NCI-H1105 treated with DMSO at 0.1 percent for 48 hours (cell line): ENCODE results near the gene THADA.
"Not testable (repeated sequence)": the region's sequence is repeated elsewhere in the genome, so short reads cannot be mapped to it uniquely, and the experiment has no call there.

Source experiments
- DNase-seq: peaks from one replicate; lab custom pipeline; 2025; lab: John Stamatoyannopoulos, UW

THADA gene

GRCh38 chr2:43539436-43539835, 56.4 kb downstream of the THADA start:
- no peak for DNase-seq

GRCh38 chr2:43538034-43538670, 57.7 kb downstream of the THADA start:
- DNase-seq, result no peak

GRCh38 chr2:43537137-43537536, 58.7 kb downstream of the THADA start:
- DNase-seq, result no peak

GRCh38 chr2:43534569-43534968, 61.3 kb downstream of the THADA start:
- DNase-seq, result no peak

- DNase-seq, result not testable (repeated sequence)
These were observed 63.3 kb downstream of the THADA start for GRCh38 chr2:43532572-43532971.

GRCh38 chr2:43531251-43531650, 64.6 kb downstream of the THADA start:
- no peak for DNase-seq

GRCh38 chr2:43526994-43527393, 68.8 kb downstream of the THADA start:
- DNase-seq, result no peak

- DNase-seq, result no peak
These were observed 70.3 kb downstream of the THADA start for GRCh38 chr2:43525506-43525905.

- DNase-seq, result no peak
These were observed 71.5 kb downstream of the THADA start for GRCh38 chr2:43524177-43524965.

GRCh38 chr2:43522177-43522576, 73.7 kb downstream of the THADA start:
- DNase-seq, result no peak

- DNase-seq, result no peak
These were observed 74.3 kb downstream of the THADA start for GRCh38 chr2:43521568-43521967.

- no peak for DNase-seq
These were observed 74.9 kb downstream of the THADA start for GRCh38 chr2:43520919-43521318.

GRCh38 chr2:43519643-43520221, 76.1 kb downstream of the THADA start:
- DNase-seq, result no peak

- no peak for DNase-seq
These were observed 77.1 kb downstream of the THADA start for GRCh38 chr2:43518718-43519117.

GRCh38 chr2:43518181-43518580, 77.7 kb downstream of the THADA start:
- no peak for DNase-seq

GRCh38 chr2:43515807-43516497, 79.9 kb downstream of the THADA start:
- DNase-seq, result no peak

GRCh38 chr2:43515248-43515647, 80.6 kb downstream of the THADA start:
- DNase-seq, result no peak

GRCh38 chr2:43513796-43514195, 82.0 kb downstream of the THADA start:
- DNase-seq, result no peak

- no peak for DNase-seq
These were observed 82.6 kb downstream of the THADA start for GRCh38 chr2:43513216-43513615.

- DNase-seq, result no peak
These were observed 84.6 kb downstream of the THADA start for GRCh38 chr2:43511199-43511598.

GRCh38 chr2:43509886-43510285, 86.0 kb downstream of the THADA start:
- DNase-seq, result no peak

GRCh38 chr2:43508209-43508608, 87.6 kb downstream of the THADA start:
- no peak for DNase-seq

GRCh38 chr2:43507137-43507536, 88.7 kb downstream of the THADA start:
- DNase-seq, result no peak
